B cell (primary cell): ENCODE data around the gene LARGE1. TPM values are rescaled to one million over a fixed set of nuclear protein-coding genes. Genes with fewer than 3 reads are reported as not detected.

Experiments used
- ATAC-seq: fragments of 200-7000 bp; cut with Tn5 transposase; one replicate; pipeline ENCODE4 v1.10.0; 2021; ENCODE audit warnings: low read depth, mild to moderate bottlenecking, moderate number of reproducible peaks, moderate library complexity
- CTCF ChIA-PET: fragments of 350-600 bp; sonication (Branson Sonifier 250); formaldehyde crosslinking; loops from one replicate; lab custom pipeline; 2021; ENCODE audit warnings: antibody characterized with exemption, inconsistent platforms; lab: Charles Lee
- POLR2A ChIA-PET: fragments of 350-600 bp; sonication (Branson Sonifier 250); formaldehyde crosslinking; loops from one replicate; lab custom pipeline; 2021; ENCODE audit warnings: antibody characterized with exemption; lab: Charles Lee
- DNase-seq: peaks from one replicate; pipeline ENCODE4 v3.0.0; 2013
- H2AFZ ChIP-seq: 2 replicates; pipeline ENCODE4 v1.6.1; 2012; ENCODE audit warnings: mild to moderate bottlenecking, low read depth, low read length; ENCODE audit not compliant: insufficient read depth, poor library complexity, severe bottlenecking
- H3K27ac ChIP-seq, 2 donors: 1 replicate in 1 of 2; 2 replicates in 1 of 2; pipeline ENCODE4 v1.5.1; 2012 to 2013; ENCODE audit warnings: low read length in 2 of 2, mild to moderate bottlenecking in 2 of 2, moderate library complexity in 1 of 2
- H3K27me3 ChIP-seq, 4 experiments: fragments of 200-600 bp in 1 of 4; sonication (generic) in 1 of 4; replicated peaks in 1 of 4; 1 replicate in 2 of 4; 2 replicates in 2 of 4; pipeline versions ENCODE4 v1.6.1 to v1.7.0; 2013 to 2016; ENCODE audit warnings: low read length in 3 of 4, mild to moderate bottlenecking in 2 of 4, mixed read lengths in 1 of 4, moderate library complexity in 1 of 4; ENCODE audit not compliant: insufficient read depth in 4 of 4, control insufficient read depth in 3 of 4; ENCODE audit errors: control extremely low read depth in 1 of 4
- H3K36me3 ChIP-seq, 2 experiments: replicated peaks in 1 of 2; 1 replicate in 1 of 2; 2 replicates in 1 of 2; pipeline versions ENCODE4 v1.6.1 to v1.7.1; 2013; ENCODE audit warnings: low read length in 1 of 2; ENCODE audit not compliant: insufficient read depth in 2 of 2, control insufficient read depth in 1 of 2; ENCODE audit errors: control extremely low read depth in 1 of 2, extremely low read depth in 1 of 2
- H3K4me1 ChIP-seq, 2 donors: fragments of 200-600 bp in 1 of 2; sonication (generic) in 1 of 2; 1 replicate in 1 of 2; 2 replicates in 1 of 2; pipeline versions ENCODE4 v1.5.1 to v1.6.1; 2013 to 2017; ENCODE audit warnings: low read length in 2 of 2; ENCODE audit not compliant: control insufficient read depth in 2 of 2, insufficient read depth in 2 of 2
- H3K4me2 ChIP-seq: replicated peaks from 2 replicates; pipeline ENCODE3; 2012; ENCODE audit warnings: mild to moderate bottlenecking, low read depth, low read length; ENCODE audit not compliant: poor library complexity, severe bottlenecking
- H3K4me3 ChIP-seq, 5 experiments: fragments of 200-600 bp in 1 of 5; sonication (generic) in 1 of 5; 1 replicate in 3 of 5; 2 replicates in 2 of 5; pipeline versions ENCODE4 v1.5.1 to v1.7.0; 2011 to 2016; ENCODE audit warnings: low read length in 4 of 5, mild to moderate bottlenecking in 4 of 5, low read depth in 2 of 5, control low read depth in 1 of 5, moderate library complexity in 1 of 5; ENCODE audit not compliant: insufficient read depth in 1 of 5; ENCODE audit errors: control extremely low read depth in 1 of 5, extremely low read depth in 1 of 5
- H3K79me2 ChIP-seq: fragments of 200-600 bp; sonication (generic); one replicate; pipeline ENCODE4 v1.6.0; 2016; ENCODE audit warnings: low read length; ENCODE audit not compliant: control insufficient read depth, insufficient read depth
- H3K9ac ChIP-seq: fragments of 200-600 bp; sonication (generic); 2 replicates; pipeline ENCODE4 v1.6.1; 2017; ENCODE audit warnings: mild to moderate bottlenecking, low read length, moderate library complexity
- H3K9me3 ChIP-seq, 3 donors: one replicate each; pipeline versions ENCODE4 v1.6.1 to v1.7.1; 2013; ENCODE audit warnings: low read length in 2 of 3; ENCODE audit not compliant: control insufficient read depth in 2 of 3, insufficient read depth in 1 of 3; ENCODE audit errors: control extremely low read depth in 1 of 3
- H4K20me1 ChIP-seq: 2 replicates; pipeline ENCODE4 v1.6.0; 2012; ENCODE audit warnings: mild to moderate bottlenecking, low read length; ENCODE audit not compliant: insufficient read depth, control insufficient read depth, poor library complexity, severe bottlenecking
- H3K27ac Mint-ChIP-seq: one replicate; pipeline ENCODE4 v1.8.0; 2021; ENCODE audit warnings: mixed read lengths
- H3K27me3 Mint-ChIP-seq: one replicate; pipeline ENCODE4 v1.8.0; 2021; ENCODE audit warnings: mixed read lengths
- H3K4me1 Mint-ChIP-seq: one replicate; pipeline ENCODE4 v1.8.0; 2021; ENCODE audit warnings: mixed read lengths
- H3K4me3 Mint-ChIP-seq: one replicate; pipeline ENCODE4 v1.8.0; 2021; ENCODE audit warnings: mixed read lengths
- H3K9me3 Mint-ChIP-seq: one replicate; pipeline ENCODE4 v1.8.0; 2022; ENCODE audit warnings: mixed read lengths; ENCODE audit not compliant: insufficient read depth
- CTCF ChIP-seq: fragments of 200-600 bp; IDR thresholded peaks from one replicate; pipeline ENCODE4 v1.8.0; 2022; ENCODE audit warnings: antibody characterized with exemption, mild to moderate bottlenecking
- EZH2 ChIP-seq: IDR thresholded peaks from 2 replicates; pipeline ENCODE4 v1.6.1; 2012; ENCODE audit warnings: borderline replicate concordance, low read depth, mild to moderate bottlenecking, moderate library complexity, low read length; ENCODE audit not compliant: insufficient read depth, poor library complexity, severe bottlenecking
- WGBS: methylation state at CpG from one replicate; pipeline ENCODE4 v1.1.5; 2013; ENCODE audit warnings: missing lambda C conversion rate; ENCODE audit not compliant: insufficient coverage; 5-methylcytosine and 5-hydroxymethylcytosine counted together
- intact Hi-C: fragments of 100-400 bp; cut with micrococcal nuclease; formaldehyde crosslinking; loops from one replicate; pipeline ENCODE4 v1.10.0; 2022
- polyA plus RNA-seq: library from polyadenylated mRNA; depleted of rRNA; stranded (reverse); fragments of >200 nt; gene quantifications from 2 replicates; pipeline ENCODE4 v1.2.3, GENCODE V29; 2012
- total RNA-seq, 2 donors: library from RNA; stranded (reverse); fragments of 120-200 nt in 1 of 2; gene quantifications; 1 replicate in 1 of 2; 2 replicates in 1 of 2; pipeline versions ENCODE4 v1.2.3 to v1.2.4, GENCODE V29; 2013 to 2022

Gene LARGE1
- total and polyA plus RNA-seq, 2 donors (not counting 1 experiment from before 2014, with no cell fraction given) = 20.7 to 82.0 TPM

- no peak for ATAC-seq
- no peak overlapping the region for H3K4me3 Mint-ChIP-seq
Measured at GRCh38 chr22:33866511-33866910, 53.8 kb downstream of the LARGE1 start.

DNA sequence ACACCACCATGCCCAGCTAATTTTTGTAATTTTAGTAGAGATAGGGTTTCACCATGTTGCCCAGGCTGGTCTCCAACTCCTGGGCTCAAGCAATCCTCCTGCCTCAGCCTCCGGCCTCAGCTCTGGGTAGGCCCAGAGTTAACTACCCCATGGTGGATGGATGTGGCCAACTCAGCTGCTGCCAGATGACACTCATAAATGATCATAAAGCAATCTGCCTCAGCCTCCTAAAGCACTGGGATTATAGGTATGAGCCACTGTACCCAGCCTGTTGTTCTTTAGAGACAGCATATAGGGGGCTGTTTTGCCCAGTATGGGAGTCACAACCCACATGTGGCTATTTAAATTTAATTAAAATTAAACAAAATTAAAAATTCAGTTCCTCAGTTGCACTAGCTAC, 54.3 kb downstream of the LARGE1 start:
- no peak overlapping the region for H3K4me3 ChIP-seq
- intact Hi-C loops = no loop called here
- no peak for DNase-seq
- TF ChIP-seq CTCF (no peak), EZH2 (no peak)
- no peak overlapping the region for H3K4me3 Mint-ChIP-seq
- POLR2A ChIA-PET = no interaction called here
- WGBS = 100% methylated on average over 1 of the region's 1 CpG
- no peak overlapping the region for H3K27ac Mint-ChIP-seq
- no peaks in the 10 kb centered on the region for H3K27me3 Mint-ChIP-seq
- peaks cover 0 to 5% of the 10 kb centered on the region in 2 donors for H3K4me1 ChIP-seq
- H3K9me3 ChIP-seq = peaks cover 0 to 3% (median 0%) of the 10 kb centered on the region in 3 donors
- peaks cover 22% of the 10 kb centered on the region for H3K4me1 Mint-ChIP-seq
- H3K4me2 ChIP-seq = no peak overlapping the region
- no peak overlapping the region for H2AFZ ChIP-seq
- no peak overlapping the region for H3K27ac ChIP-seq
- H3K79me2 ChIP-seq = peaks cover 82% of the 10 kb centered on the region
- H3K27me3 ChIP-seq = no peaks in the 10 kb centered on the region
- peaks cover 70% of the 10 kb centered on the region for H4K20me1 ChIP-seq
- ATAC-seq = no peak
- H3K9me3 Mint-ChIP-seq = no peaks in the 10 kb centered on the region
- CTCF ChIA-PET = interaction anchor here (0.7 kb wide), 1 partner anchor 656 kb away, joined by 3 read pairs; no protein-coding TSS in a partner anchor
- no peaks in the 10 kb centered on the region for H3K36me3 ChIP-seq
- H3K9ac ChIP-seq = no peak overlapping the region

More at GRCh38 chr22:33866511-33866910, 53.8 kb downstream of the LARGE1 start:
- no peak overlapping the region for H2AFZ ChIP-seq
- H3K27ac ChIP-seq = no peak overlapping the region
- no peak overlapping the region for H3K4me2 ChIP-seq
- H3K4me1 ChIP-seq = peaks cover under 1 to 5% of the 10 kb centered on the region in 2 donors
- H3K36me3 ChIP-seq = no peaks in the 10 kb centered on the region
- no peaks in the 10 kb centered on the region for H3K27me3 ChIP-seq
- peaks cover 81% of the 10 kb centered on the region for H3K79me2 ChIP-seq
- CTCF ChIA-PET = no interaction called here
- peaks cover 0 to 3% (median 0%) of the 10 kb centered on the region in 3 donors for H3K9me3 ChIP-seq
- Mint-ChIP-seq H3K9me3 (no peaks in the 10 kb centered on the region), H3K27me3 (no peaks in the 10 kb centered on the region), H3K27ac (no peak overlapping the region), H3K4me1 (peaks cover 26% of the 10 kb centered on the region)
- H3K4me3 ChIP-seq = no peak overlapping the region
- H3K9ac ChIP-seq = no peak overlapping the region
- 100% methylated on average over 1 of the region's 3 CpGs for WGBS
- no peak for TF ChIP-seq CTCF
- intact Hi-C loops = no loop called here
- no peak for DNase-seq
- peaks cover 68% of the 10 kb centered on the region for H4K20me1 ChIP-seq
- POLR2A ChIA-PET = no interaction called here
